Spinal cord (tissue), 10 donors: ENCODE data around the gene SLC35F5. TPM values are rescaled to one million over a fixed set of nuclear protein-coding genes. Genes with fewer than 3 reads are reported as not detected.

Experiments
- DNase-seq, 6 donors: peaks; one replicate each; pipeline versions ENCODE4 v3.0.0 to v3.0.0-alpha.2; 2013 to 2015; ENCODE audit warnings: low spot score in 6 of 6, low read depth in 4 of 6
- H3K27ac ChIP-seq: one replicate; pipeline ENCODE4 v1.5.1; 2013; ENCODE audit warnings: low read depth, low read length, control low read depth
- H3K27me3 ChIP-seq: one replicate; pipeline ENCODE4 v1.6.1; 2013; ENCODE audit warnings: low read length; ENCODE audit not compliant: control insufficient read depth, insufficient read depth
- H3K36me3 ChIP-seq: one replicate; pipeline ENCODE4 v1.6.1; 2013; ENCODE audit warnings: low read length; ENCODE audit not compliant: control insufficient read depth, insufficient read depth
- H3K4me1 ChIP-seq: one replicate; pipeline ENCODE4 v1.6.1; 2013; ENCODE audit warnings: low read length; ENCODE audit not compliant: control insufficient read depth, insufficient read depth
- H3K4me3 ChIP-seq: one replicate; pipeline ENCODE4 v1.5.1; 2013; ENCODE audit warnings: low read depth, low read length, control low read depth
- H3K9me3 ChIP-seq: one replicate; pipeline ENCODE4 v1.6.1; 2013; ENCODE audit warnings: low read length; ENCODE audit not compliant: control insufficient read depth, insufficient read depth
- WGBS: methylation state at CpG from one replicate; pipeline ENCODE4 v1.1.5; 2013; ENCODE audit warnings: missing lambda C conversion rate; ENCODE audit not compliant: insufficient coverage; 5-methylcytosine and 5-hydroxymethylcytosine counted together
- long read RNA-seq, 4 donors: transcript quantifications; one replicate each; lab custom pipeline, GENCODE V29; 2026
- polyA plus RNA-seq, 2 donors: library from polyadenylated mRNA; unstranded; fragments of 120-200 nt; gene quantifications; one replicate each; pipeline ENCODE4 v1.2.1, GENCODE V29; 2013; ENCODE audit not compliant: insufficient read length in 2 of 2
- total RNA-seq, 2 donors: library from RNA; depleted of rRNA in 1 of 2; stranded (reverse); fragments of 120-200 nt in 1 of 2; fragments of >200 nt in 1 of 2; gene quantifications; one replicate each; pipeline versions ENCODE4 v1.2.3 to v1.2.4, GENCODE V29; 2013 to 2014
- donor health status: healthy.

The SLC35F5 gene, protein sequence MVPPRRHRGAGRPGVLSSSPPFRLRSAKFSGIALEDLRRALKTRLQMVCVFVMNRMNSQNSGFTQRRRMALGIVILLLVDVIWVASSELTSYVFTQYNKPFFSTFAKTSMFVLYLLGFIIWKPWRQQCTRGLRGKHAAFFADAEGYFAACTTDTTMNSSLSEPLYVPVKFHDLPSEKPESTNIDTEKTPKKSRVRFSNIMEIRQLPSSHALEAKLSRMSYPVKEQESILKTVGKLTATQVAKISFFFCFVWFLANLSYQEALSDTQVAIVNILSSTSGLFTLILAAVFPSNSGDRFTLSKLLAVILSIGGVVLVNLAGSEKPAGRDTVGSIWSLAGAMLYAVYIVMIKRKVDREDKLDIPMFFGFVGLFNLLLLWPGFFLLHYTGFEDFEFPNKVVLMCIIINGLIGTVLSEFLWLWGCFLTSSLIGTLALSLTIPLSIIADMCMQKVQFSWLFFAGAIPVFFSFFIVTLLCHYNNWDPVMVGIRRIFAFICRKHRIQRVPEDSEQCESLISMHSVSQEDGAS
- total RNA-seq, result 100 to 1,000 TPM in 1 of 2 donors, 10 to 100 TPM in 1; 97.8 to 144 TPM
- polyA plus RNA-seq, result 10 to 100 TPM; 40.7 to 46.1 TPM
- long read RNA-seq, donor 1, full-length matches to known transcripts, result 7 of 7 reads
- long read RNA-seq, donor 1, partial matches to known transcripts, result 0 of 7 reads
- long read RNA-seq, donor 1, other reads (novel, unspliced or antisense), result 0 of 7 reads
- long read RNA-seq, donor 2, full-length matches to known transcripts, result 2 of 8 reads
- long read RNA-seq, donor 2, partial matches to known transcripts, result 6 of 8 reads
- long read RNA-seq, donor 2, other reads (novel, unspliced or antisense), result 0 of 8 reads
- long read RNA-seq, donor 3, partial matches to known transcripts, result 0 of 2 reads
- long read RNA-seq, donor 3, other reads (novel, unspliced or antisense), result 0 of 2 reads
- long read RNA-seq, donor 4, full-length matches to known transcripts, result 8 of 8 reads
- long read RNA-seq, donor 4, partial matches to known transcripts, result 0 of 8 reads
- long read RNA-seq, donor 4, other reads (novel, unspliced or antisense), result 0 of 8 reads

DNA sequence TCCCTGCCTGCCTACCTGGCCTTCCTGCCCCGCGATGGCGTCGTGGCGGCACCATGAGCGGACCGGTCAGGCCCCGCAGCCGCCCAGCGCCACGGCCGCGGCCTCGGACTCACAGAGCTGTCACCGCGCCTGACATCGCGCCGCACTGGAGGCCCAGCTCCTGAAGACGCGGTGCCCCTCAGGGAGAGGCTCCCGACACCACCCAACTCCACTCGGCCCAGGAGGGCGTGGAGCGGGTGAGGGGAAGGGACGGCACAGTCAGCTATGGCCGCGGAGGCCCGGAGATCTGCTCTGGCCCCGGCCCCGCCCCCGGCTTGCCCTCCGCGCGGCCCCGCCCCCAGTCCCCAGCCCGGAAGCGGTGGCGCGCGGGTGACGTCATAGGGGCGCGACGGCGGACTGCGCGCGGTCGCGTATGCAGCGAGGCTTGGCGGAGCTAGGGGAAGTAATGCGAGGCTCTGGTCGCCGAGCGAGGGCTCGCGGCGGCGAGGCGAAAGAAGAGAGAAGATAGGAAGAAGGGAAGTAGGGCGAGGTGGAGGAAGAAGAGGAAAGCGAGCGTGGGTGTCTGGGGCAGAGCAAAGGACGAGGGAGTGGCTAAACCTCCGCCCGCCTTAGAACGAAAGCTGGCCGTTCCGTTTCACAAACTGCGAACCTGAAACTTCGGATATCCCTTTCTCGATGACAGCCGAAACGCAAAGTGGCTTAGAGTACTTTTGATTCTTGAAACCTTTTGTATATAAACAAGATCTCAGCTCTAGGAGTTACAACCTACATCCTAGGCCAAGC is at the start of gene SLC35F5:
SLC35F5 (minus strand) TSS at position 288 of the 783 bp plus-strand sequence; CDS start at position 55, 233 bp downstream.
- H3K36me3 ChIP-seq, result peaks cover 3% of the 10 kb centered on the region
- peaks cover 4% of the 10 kb centered on the region for H3K4me1 ChIP-seq
- H3K27me3 ChIP-seq, result no peaks in the 10 kb centered on the region
- under 1% methylated on average over 75 of the region's 76 CpGs for WGBS
- H3K9me3 ChIP-seq, result no peaks in the 10 kb centered on the region
- peak within 1 kb of the TSS; percentile 72 for H3K4me3 ChIP-seq
- H3K27ac ChIP-seq, result peak within 1 kb of the TSS; percentile 90
- DNase-seq, result peak; percentile 84 to 97 (median 91)

DNA sequence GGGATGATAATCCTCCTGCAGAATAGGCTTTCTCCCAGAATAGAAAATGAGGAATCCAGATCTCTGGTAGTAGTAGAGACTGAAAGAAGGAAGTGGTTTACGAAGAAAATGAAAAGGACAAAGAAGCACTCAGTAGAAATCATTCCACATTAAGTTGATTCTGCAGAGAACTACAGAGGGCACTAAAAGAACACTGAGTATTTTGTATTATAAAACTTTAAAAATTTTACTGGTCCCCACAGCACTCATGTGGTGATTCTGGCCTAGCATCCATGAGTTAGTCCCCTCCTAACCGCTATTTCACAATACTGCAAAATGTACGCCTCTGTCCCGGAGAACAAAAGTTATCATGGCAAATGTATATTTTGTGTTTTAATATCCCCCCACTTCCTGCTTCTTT is 42.9 kb upstream of the SLC35F5 start:
- DNase-seq, result no peak
- H3K4me1 ChIP-seq, result no peaks in the 10 kb centered on the region
- no peak overlapping the region for H3K27ac ChIP-seq
- no CpG with 5 or more reads among the region's 4 CpGs for WGBS
- H3K36me3 ChIP-seq, result no peaks in the 10 kb centered on the region
- H3K4me3 ChIP-seq, result no peak overlapping the region
- H3K27me3 ChIP-seq, result no peaks in the 10 kb centered on the region
- H3K9me3 ChIP-seq, result no peaks in the 10 kb centered on the region

DNA sequence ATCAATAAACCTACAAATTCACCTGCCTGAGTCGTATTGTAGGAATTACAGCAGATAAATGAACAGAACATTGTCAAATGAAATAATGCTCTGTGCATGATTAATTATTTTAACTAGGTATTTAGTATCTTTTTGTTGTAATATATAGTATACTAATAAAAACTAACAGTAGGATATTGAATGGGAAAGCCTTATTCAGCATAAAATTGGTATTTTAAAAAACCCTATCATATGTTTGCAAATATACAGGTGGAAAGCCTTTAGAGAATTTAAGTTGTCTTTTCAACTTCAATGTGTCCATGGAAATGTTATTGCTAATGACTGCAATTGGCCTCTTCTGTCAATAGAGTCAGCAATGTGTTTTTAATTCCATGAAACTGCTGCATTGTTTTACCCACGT is 40.8 kb upstream of the SLC35F5 start:
- Histone ChIP-seq H3K27ac (no peak overlapping the region), H3K4me3 (no peak overlapping the region), H3K9me3 (no peaks in the 10 kb centered on the region), H3K27me3 (no peaks in the 10 kb centered on the region), H3K36me3 (no peaks in the 10 kb centered on the region), H3K4me1 (no peaks in the 10 kb centered on the region)
- no peak for DNase-seq
- WGBS, result no CpG with 5 or more reads among the region's 2 CpGs

DNA sequence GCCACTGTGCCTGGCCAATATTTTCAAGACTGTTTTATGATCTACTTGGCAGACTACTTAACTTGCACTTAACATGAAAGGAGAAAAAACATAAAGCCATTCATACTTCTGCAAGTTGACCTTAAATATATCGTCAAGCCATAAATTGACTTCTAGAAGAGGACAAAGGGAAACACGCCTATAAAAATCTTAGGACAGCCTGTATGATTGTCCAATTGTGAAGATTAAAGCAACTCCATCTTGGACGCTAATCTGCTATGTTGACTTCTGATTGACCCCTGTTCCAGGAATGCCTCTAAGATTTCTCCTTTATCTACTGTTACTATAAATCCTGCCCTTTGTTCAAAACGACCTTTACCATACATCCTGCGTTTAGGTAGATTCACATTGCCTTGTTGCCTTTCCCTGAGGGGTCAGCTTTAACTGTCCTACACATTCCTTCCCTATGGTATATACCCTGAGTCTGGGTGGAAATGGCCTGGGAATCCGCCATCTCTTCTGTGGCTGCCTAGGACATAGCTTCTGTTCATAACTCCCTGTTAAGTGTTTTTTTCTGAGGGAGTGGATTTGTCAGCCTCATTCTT is 40.2 kb upstream of the SLC35F5 start:
- no peaks in the 10 kb centered on the region for H3K4me1 ChIP-seq
- H3K9me3 ChIP-seq, result no peaks in the 10 kb centered on the region
- DNase-seq, result no peak
- no peaks in the 10 kb centered on the region for H3K27me3 ChIP-seq
- no peaks in the 10 kb centered on the region for H3K36me3 ChIP-seq
- H3K27ac ChIP-seq, result no peak overlapping the region
- no peak overlapping the region for H3K4me3 ChIP-seq
- 61% methylated on average over 3 of the region's 6 CpGs for WGBS

DNA sequence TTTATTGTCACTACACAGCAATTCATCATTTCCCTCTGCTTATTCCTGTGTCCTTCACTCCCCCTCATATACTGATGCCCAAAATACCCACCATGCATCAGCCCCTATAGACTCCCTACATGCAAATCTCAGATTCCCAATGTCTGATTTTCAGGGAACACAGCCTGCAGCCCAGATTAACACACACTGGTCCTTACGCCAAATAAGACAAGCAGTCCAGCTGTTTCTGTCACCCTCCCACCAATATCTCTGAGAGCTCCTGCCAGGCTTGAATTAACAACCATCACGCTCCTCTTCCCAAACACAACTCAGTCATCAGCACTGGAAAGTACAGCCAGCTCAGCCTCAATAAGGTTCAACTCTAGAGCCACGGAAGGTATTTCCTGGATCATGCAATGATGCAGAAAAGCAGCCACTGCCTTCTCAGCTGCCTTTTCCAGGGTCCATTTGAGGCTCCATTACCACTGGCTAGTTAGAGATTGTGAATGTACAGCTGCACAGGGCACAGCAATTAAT is 39.0 kb upstream of the SLC35F5 start:
- DNase-seq, result no peak
- H3K27ac ChIP-seq, result no peak overlapping the region
- H3K9me3 ChIP-seq, result no peaks in the 10 kb centered on the region
- no peaks in the 10 kb centered on the region for H3K27me3 ChIP-seq
- no peaks in the 10 kb centered on the region for H3K4me1 ChIP-seq
- no peak overlapping the region for H3K4me3 ChIP-seq
- no peaks in the 10 kb centered on the region for H3K36me3 ChIP-seq
- WGBS, result 56% methylated on average over 3 of the region's 3 CpGs

DNA sequence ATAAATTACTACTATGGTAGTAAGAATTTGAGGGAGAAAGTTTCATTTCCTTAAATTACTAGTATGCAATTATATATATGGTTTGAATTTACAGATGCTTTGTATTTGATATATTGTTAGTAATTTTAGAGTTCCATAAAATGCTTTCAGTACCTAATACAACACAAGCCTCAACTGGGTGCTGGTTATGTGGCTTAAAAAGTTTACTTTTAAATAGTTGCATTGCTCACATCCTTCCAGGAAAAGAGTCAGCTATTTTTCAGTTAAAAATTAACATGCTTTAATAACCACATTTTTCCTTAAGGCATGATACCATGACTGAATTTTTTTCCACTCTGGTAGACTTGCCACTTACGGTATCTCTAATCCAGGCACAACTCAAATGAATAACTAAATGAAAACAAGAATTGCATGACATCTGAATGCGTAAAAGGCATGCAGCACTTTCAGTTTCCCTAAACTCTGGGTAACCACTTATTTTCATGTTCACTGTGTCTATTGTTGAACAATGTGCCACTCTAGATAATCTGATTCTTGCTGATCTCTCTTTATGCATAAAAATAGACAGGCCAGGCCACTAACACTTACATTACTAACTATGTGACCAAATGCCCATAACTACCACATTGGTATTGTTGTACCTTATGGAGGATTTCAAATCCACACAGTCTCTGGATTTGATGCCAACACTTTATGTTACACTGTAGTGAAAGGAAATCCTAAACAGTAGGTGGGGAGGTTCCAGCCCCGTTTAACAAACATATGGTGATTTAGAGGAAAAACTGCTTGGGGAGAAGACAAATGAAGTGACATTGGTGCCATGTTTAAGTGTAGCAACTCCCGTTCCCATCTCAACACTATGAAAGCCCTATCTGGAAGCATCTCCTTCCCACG is 35.5 kb upstream of the SLC35F5 start:
- no peak for DNase-seq
- Histone ChIP-seq H3K27me3 (no peaks in the 10 kb centered on the region), H3K4me1 (no peaks in the 10 kb centered on the region), H3K36me3 (no peaks in the 10 kb centered on the region), H3K9me3 (no peaks in the 10 kb centered on the region), H3K4me3 (no peak overlapping the region), H3K27ac (no peak overlapping the region)
- 60% methylated on average over 1 of the region's 5 CpGs for WGBS

DNA sequence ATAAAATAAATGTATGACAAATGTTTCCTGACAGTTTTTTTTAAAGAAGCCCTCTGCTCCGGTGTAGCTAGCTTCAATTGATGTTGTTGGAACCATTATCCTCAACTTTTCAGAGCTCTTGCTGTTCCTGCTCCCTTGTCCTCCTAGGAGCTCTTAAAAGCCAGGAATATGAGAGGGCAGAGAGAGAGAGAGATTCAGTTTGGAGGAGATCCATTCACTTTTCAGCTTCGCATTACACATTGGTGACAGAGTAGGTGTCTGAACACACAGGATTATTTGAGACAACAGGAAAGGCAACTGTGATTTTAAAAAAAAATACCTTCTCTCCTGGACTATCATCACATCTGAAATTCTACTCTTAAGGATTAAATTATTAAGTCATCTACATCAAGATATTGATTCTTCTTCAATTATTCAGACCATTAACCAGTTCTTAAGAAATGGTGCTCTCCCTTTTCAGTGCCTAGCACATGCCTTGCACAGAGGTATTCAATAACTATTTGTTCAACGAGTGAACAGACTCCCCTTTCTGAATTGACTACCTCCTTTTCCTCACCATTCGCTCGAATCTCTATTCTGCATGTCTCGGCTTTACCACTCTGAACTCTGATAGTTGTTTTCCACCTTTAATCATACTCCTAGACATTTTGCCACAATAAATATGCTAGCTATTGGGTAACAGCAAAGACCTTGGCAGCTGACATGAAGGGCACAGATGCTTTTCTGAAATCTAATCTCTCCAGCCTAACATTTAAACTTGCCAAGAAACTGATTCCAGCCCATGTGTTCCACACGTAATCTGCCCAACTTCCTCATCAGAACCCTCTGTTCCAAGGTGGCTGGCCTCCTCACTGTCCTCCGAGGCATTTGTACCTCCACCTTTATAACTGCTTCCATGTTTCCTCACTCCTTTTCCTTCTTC is 28.6 kb upstream of the SLC35F5 start:
- WGBS, result 77% methylated on average over 6 of the region's 8 CpGs
- Histone ChIP-seq H3K4me3 (no peak overlapping the region), H3K36me3 (no peaks in the 10 kb centered on the region), H3K27me3 (no peaks in the 10 kb centered on the region), H3K9me3 (no peaks in the 10 kb centered on the region), H3K4me1 (no peaks in the 10 kb centered on the region), H3K27ac (no peak overlapping the region)
- peak in 1 of 6 donors; percentile 17 for DNase-seq
